H1 (cell line): ENCODE results near the gene RAB8B.

ENCODE experiments used
- JUN ChIP-seq: IDR thresholded peaks from 2 replicates; pipeline ENCODE4 v1.6.1; 2011; ENCODE audit warnings: low read depth, mild to moderate bottlenecking, improper control_type of control experiment, low read length
- MAFK ChIP-seq: IDR thresholded peaks from 2 replicates; pipeline ENCODE4 v1.6.1; 2012; ENCODE audit warnings: low read depth, mild to moderate bottlenecking, improper control_type of control experiment, low read length
- SRF ChIP-seq: IDR thresholded peaks from 2 replicates; pipeline ENCODE4 v1.6.1; 2011; ENCODE audit warnings: mild to moderate bottlenecking, low read depth, low read length, moderate library complexity
- TF ChIP-seq, protein P1 (sequence below), 3 experiments: IDR thresholded peaks; 1 replicate in 2 of 3; 2 replicates in 1 of 3; pipeline versions ENCODE4 v1.5.1 to v1.6.1; 2011; ENCODE audit warnings: low read length in 3 of 3, mild to moderate bottlenecking in 3 of 3, inconsistent platforms in 2 of 3, low read depth in 1 of 3, moderate library complexity in 1 of 3; ENCODE audit not compliant: insufficient read depth in 1 of 3; ENCODE audit errors: control extremely low read depth in 1 of 3

DNA sequence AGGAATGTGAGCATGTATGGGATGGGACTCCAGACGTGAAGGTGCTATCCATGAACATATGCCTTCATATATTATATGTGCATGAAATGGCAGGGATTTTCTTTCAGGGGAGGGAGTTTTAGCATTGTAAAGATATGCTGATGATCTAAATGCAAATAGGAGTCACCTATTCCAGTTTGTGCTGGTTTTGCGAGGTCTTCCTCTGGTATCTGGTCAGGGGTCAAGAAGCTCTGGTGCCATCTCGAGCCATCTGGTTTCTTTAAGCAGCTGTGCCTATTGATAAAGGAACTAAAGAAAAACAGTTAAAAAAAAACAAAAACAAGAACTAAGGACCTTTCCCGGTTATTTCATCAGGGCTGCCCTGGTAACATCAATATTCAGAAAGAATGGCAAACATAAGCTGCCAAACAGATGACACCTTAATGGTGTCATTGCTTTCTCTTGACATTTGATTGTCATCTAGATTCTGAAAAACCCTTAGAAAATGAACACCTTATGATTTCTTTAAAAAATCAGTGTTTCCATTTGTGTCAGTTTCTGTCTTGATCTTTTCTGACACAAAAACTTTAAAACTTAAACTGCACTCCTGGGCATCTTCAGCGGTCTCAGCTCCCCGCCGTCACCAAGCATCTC, 110.7 kb downstream of the RAB8B start:
- TF ChIP-seq, protein P1, sequence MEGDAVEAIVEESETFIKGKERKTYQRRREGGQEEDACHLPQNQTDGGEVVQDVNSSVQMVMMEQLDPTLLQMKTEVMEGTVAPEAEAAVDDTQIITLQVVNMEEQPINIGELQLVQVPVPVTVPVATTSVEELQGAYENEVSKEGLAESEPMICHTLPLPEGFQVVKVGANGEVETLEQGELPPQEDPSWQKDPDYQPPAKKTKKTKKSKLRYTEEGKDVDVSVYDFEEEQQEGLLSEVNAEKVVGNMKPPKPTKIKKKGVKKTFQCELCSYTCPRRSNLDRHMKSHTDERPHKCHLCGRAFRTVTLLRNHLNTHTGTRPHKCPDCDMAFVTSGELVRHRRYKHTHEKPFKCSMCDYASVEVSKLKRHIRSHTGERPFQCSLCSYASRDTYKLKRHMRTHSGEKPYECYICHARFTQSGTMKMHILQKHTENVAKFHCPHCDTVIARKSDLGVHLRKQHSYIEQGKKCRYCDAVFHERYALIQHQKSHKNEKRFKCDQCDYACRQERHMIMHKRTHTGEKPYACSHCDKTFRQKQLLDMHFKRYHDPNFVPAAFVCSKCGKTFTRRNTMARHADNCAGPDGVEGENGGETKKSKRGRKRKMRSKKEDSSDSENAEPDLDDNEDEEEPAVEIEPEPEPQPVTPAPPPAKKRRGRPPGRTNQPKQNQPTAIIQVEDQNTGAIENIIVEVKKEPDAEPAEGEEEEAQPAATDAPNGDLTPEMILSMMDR (IDR thresholded peaks at IDR 0.05; ENCODE audit: control extremely low read depth in 1 of 3, insufficient read depth in 1 of 3, low read depth in 1 of 3, low read length in 3 of 3), result no peak
- TF ChIP-seq SRF, result no peak
- TF ChIP-seq JUN, result no peak
- no peak for TF ChIP-seq MAFK
